Measurements from ENCODE around the gene CDADC1.
A peak's percentile ranks its signal among the peaks of the same experiment; 100 is the strongest.

Gene CDADC1

GRCh38 chr13:49304356-49304755 lies 56.6 kb downstream of the CDADC1 start:
- Histone ChIP-seq H3K4me3 (no peak overlapping the region), H3K27ac (peak overlapping the region; percentile 26 to 91)
- TF ChIP-seq, protein P1, sequence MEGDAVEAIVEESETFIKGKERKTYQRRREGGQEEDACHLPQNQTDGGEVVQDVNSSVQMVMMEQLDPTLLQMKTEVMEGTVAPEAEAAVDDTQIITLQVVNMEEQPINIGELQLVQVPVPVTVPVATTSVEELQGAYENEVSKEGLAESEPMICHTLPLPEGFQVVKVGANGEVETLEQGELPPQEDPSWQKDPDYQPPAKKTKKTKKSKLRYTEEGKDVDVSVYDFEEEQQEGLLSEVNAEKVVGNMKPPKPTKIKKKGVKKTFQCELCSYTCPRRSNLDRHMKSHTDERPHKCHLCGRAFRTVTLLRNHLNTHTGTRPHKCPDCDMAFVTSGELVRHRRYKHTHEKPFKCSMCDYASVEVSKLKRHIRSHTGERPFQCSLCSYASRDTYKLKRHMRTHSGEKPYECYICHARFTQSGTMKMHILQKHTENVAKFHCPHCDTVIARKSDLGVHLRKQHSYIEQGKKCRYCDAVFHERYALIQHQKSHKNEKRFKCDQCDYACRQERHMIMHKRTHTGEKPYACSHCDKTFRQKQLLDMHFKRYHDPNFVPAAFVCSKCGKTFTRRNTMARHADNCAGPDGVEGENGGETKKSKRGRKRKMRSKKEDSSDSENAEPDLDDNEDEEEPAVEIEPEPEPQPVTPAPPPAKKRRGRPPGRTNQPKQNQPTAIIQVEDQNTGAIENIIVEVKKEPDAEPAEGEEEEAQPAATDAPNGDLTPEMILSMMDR (IDR thresholded peaks at IDR 0.05) = no peak
- DNase-seq (ENCODE audit: low spot score) = no peak

DNA sequence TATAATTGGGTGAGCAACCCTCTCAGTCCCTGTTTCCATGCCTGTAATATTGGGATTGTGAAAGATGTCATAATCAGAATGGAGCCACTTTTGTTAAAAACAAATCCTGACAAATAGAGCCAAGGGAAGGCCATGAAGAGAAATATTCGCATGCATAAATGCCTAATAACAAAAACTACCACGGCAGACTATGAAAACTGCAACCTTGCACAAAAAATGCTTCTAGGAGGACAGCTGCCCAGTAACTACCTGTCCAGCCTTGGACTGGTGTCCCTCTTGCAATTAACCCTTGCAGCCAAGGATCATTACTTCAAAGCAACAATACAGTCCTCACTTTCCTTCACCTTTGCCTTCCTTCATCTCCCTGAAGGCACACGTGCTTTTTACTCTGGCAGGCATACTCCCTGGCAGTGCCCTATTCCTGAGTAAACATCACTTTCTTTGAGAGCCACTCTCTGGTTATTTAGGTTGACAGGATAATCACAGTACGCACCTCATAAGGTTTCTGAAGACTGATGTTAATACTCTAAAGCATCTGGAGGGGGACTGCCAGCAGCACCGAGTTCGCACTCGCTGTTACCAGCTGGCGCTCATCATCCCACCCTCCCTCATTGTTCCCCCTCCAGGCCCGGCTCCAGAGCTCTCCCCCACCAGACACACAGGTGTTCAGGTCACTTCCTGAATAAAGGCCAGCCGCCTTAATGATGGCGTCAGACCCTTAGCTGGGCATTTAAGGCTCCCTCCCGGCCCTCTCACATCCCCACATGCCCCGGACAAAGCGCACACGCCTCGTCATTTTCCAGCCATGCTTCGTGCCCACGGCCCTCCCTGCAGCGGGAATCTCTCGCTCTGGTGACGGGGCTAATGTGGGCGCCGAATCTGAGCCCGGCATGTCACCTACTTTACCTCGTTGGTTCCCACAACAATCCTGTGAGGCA lies 57.3 kb downstream of the CDADC1 start:
- TF ChIP-seq, protein P1 (IDR thresholded peaks at IDR 0.05) = no peak
- no peak overlapping the region for H3K4me3 ChIP-seq
- no peak for DNase-seq (ENCODE audit: low spot score)
- peak overlapping the region; percentile 26 to 91 for H3K27ac ChIP-seq

- Histone ChIP-seq H3K27ac (peak overlapping the region in 1 of 2 donors; percentile 91), H3K4me3 (no peak overlapping the region)
- TF ChIP-seq, protein P1 (IDR thresholded peaks at IDR 0.05) = no peak
- no peak for DNase-seq (ENCODE audit: low spot score)
These were observed 58.2 kb downstream of the CDADC1 start for GRCh38 chr13:49305792-49306425.

GRCh38 chr13:49307365-49307764 lies 59.6 kb downstream of the CDADC1 start:
- TF ChIP-seq, protein P1 (IDR thresholded peaks at IDR 0.05) = no peak
- DNase-seq (ENCODE audit: low spot score) = no peak
- Histone ChIP-seq H3K4me3 (no peak overlapping the region), H3K27ac (peak overlapping the region; percentile 91)

- DNase-seq (ENCODE audit: low spot score) = peak; percentile 95
- Histone ChIP-seq H3K4me3 (peak overlapping the region; percentile 17), H3K27ac (peak overlapping the region; percentile 91)
- TF ChIP-seq, protein P1 (IDR thresholded peaks at IDR 0.05) = no peak
These were observed 60.6 kb downstream of the CDADC1 start for GRCh38 chr13:49308097-49308875.

DNA sequence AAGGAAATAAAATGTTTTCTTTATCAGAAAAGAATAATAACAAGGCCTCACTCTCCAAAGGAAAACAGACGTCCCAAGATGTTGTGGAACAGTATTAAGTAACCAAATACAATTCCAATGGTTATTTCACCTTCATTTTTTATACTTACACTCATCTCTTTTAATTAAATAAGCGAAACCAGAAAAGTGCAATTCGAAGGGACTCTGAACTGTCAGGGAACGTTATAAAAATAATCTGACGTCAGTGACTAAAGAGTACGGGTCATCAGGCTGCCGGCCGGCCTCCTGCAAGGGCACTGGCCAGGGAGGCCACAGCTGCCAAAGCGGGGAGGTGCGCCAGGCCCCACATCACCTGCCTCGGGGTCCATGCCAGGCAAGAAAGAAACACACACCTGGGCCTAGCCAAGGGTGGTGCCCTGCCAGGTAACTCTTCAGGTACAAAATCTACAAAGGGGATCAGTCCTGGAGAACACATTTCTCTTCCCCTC lies 61.2 kb downstream of the CDADC1 start:
- H3K4me3 ChIP-seq = peak overlapping the region; percentile 17
- peak overlapping the region; percentile 91 for H3K27ac ChIP-seq
- TF ChIP-seq, protein P1 (IDR thresholded peaks at IDR 0.05) = no peak
- DNase-seq (ENCODE audit: low spot score) = no peak

Measured in coronary artery (tissue), 2 donors.